ENCODE measurements around the gene MARCHF3. TPM values are rescaled to one million over a fixed set of nuclear protein-coding genes. Genes with fewer than 3 reads are reported as not detected.
A peak's percentile ranks its signal among the peaks of the same experiment; 100 is the strongest.
"Not testable (repeated sequence)": the region's sequence is repeated elsewhere in the genome, so short reads cannot be mapped to it uniquely, and the experiment has no call there.

MARCHF3 gene
- total RNA-seq, 1 experiment from 2014 or later = 15.9 TPM

- no peak overlapping the region for H3K4me3 ChIP-seq (ENCODE audit: insufficient read depth, low read depth, low read length)
- DNase-seq = no peak
- no peaks in the 10 kb centered on the region for H3K27me3 ChIP-seq (ENCODE audit: control insufficient read depth, insufficient read depth, low read length)
- H3K36me3 ChIP-seq (replicated peaks; ENCODE audit: control insufficient read depth, insufficient read depth, low read length) = peaks cover 1% of the 10 kb centered on the region; the same call in 1 of the 2 replicates
Measured at GRCh38 chr5:126921241-126922091, 108.9 kb downstream of the MARCHF3 start.

- Histone ChIP-seq H3K36me3 (replicated peaks; ENCODE audit: control insufficient read depth, insufficient read depth, low read length) (peaks cover 1% of the 10 kb centered on the region; the same call in 1 of the 2 replicates), H3K4me3 (ENCODE audit: insufficient read depth, low read depth, low read length) (no peak overlapping the region), H3K27me3 (ENCODE audit: control insufficient read depth, insufficient read depth, low read length) (no peaks in the 10 kb centered on the region)
- DNase-seq = no peak
Measured at GRCh38 chr5:126920291-126920690, 110.1 kb downstream of the MARCHF3 start.

GRCh38 chr5:126919566-126919965, 110.8 kb downstream of the MARCHF3 start:
- no peak overlapping the region for H3K4me3 ChIP-seq (ENCODE audit: insufficient read depth, low read depth, low read length)
- H3K27me3 ChIP-seq (ENCODE audit: control insufficient read depth, insufficient read depth, low read length) = no peaks in the 10 kb centered on the region
- DNase-seq = no peak
- peaks cover 1% of the 10 kb centered on the region; the same call in 1 of the 2 replicates for H3K36me3 ChIP-seq (replicated peaks; ENCODE audit: control insufficient read depth, insufficient read depth, low read length)

- H3K36me3 ChIP-seq (replicated peaks; ENCODE audit: control insufficient read depth, insufficient read depth, low read length) = peaks cover 1% of the 10 kb centered on the region; the same call in 1 of the 2 replicates
- H3K4me3 ChIP-seq (ENCODE audit: insufficient read depth, low read depth, low read length) = no peak overlapping the region
- no peak for DNase-seq
- no peaks in the 10 kb centered on the region for H3K27me3 ChIP-seq (ENCODE audit: control insufficient read depth, insufficient read depth, low read length)
Measured at GRCh38 chr5:126918615-126918957, 111.8 kb downstream of the MARCHF3 start.

GRCh38 chr5:126917918-126918614, 112.3 kb downstream of the MARCHF3 start:
- H3K36me3 ChIP-seq (replicated peaks; ENCODE audit: control insufficient read depth, insufficient read depth, low read length) = peaks cover 1% of the 10 kb centered on the region; the same call in 1 of the 2 replicates
- H3K27me3 ChIP-seq (ENCODE audit: control insufficient read depth, insufficient read depth, low read length) = no peaks in the 10 kb centered on the region
- H3K4me3 ChIP-seq (ENCODE audit: insufficient read depth, low read depth, low read length) = no peak overlapping the region
- DNase-seq = peak; percentile 53

GRCh38 chr5:126915496-126915895, 114.9 kb downstream of the MARCHF3 start:
- Histone ChIP-seq H3K27me3 (ENCODE audit: control insufficient read depth, insufficient read depth, low read length) (no peaks in the 10 kb centered on the region), H3K4me3 (ENCODE audit: insufficient read depth, low read depth, low read length) (no peak overlapping the region), H3K36me3 (replicated peaks; ENCODE audit: control insufficient read depth, insufficient read depth, low read length) (peaks cover 1% of the 10 kb centered on the region; the same call in 1 of the 2 replicates)
- DNase-seq = no peak

- H3K36me3 ChIP-seq (replicated peaks; ENCODE audit: control insufficient read depth, insufficient read depth, low read length) = peaks cover 1% of the 10 kb centered on the region; the same call in 1 of the 2 replicates
Measured at GRCh38 chr5:126914801-126915436, 115.4 kb downstream of the MARCHF3 start.

GRCh38 chr5:126912616-126913200, 117.7 kb downstream of the MARCHF3 start:
- no peak for DNase-seq
- peaks cover 1% of the 10 kb centered on the region; the same call in 1 of the 2 replicates for H3K36me3 ChIP-seq (replicated peaks; ENCODE audit: control insufficient read depth, insufficient read depth, low read length)

More at GRCh38 chr5:126914801-126915436, 115.4 kb downstream of the MARCHF3 start:
- no peak for DNase-seq
- Histone ChIP-seq H3K27me3 (ENCODE audit: control insufficient read depth, insufficient read depth, low read length) (no peaks in the 10 kb centered on the region), H3K4me3 (ENCODE audit: insufficient read depth, low read depth, low read length) (no peak overlapping the region)

GRCh38 chr5:126911986-126912385, 118.4 kb downstream of the MARCHF3 start:
- H3K27me3 ChIP-seq (ENCODE audit: control insufficient read depth, insufficient read depth, low read length) = no peaks in the 10 kb centered on the region
- H3K4me3 ChIP-seq (ENCODE audit: insufficient read depth, low read depth, low read length) = no peak overlapping the region
- H3K36me3 ChIP-seq (replicated peaks; ENCODE audit: control insufficient read depth, insufficient read depth, low read length) = no peaks in the 10 kb centered on the region
- no peak for DNase-seq

More at GRCh38 chr5:126912616-126913200, 117.7 kb downstream of the MARCHF3 start:
- H3K4me3 ChIP-seq (ENCODE audit: insufficient read depth, low read depth, low read length) = no peak overlapping the region
- no peaks in the 10 kb centered on the region for H3K27me3 ChIP-seq (ENCODE audit: control insufficient read depth, insufficient read depth, low read length)

- no peak overlapping the region for H3K4me3 ChIP-seq (ENCODE audit: insufficient read depth, low read depth, low read length)
- no peak for DNase-seq
- no peaks in the 10 kb centered on the region for H3K27me3 ChIP-seq (ENCODE audit: control insufficient read depth, insufficient read depth, low read length)
- H3K36me3 ChIP-seq (replicated peaks; ENCODE audit: control insufficient read depth, insufficient read depth, low read length) = no peaks in the 10 kb centered on the region
Measured at GRCh38 chr5:126909856-126910255, 120.5 kb downstream of the MARCHF3 start.

GRCh38 chr5:126904407-126904806, 126.0 kb downstream of the MARCHF3 start:
- H3K4me3 ChIP-seq (ENCODE audit: insufficient read depth, low read depth, low read length); H3K27me3 ChIP-seq (ENCODE audit: control insufficient read depth, insufficient read depth, low read length); DNase-seq; H3K36me3 ChIP-seq (replicated peaks; ENCODE audit: control insufficient read depth, insufficient read depth, low read length): not testable (repeated sequence)

- H3K36me3 ChIP-seq (replicated peaks; ENCODE audit: control insufficient read depth, insufficient read depth, low read length) = no peaks in the 10 kb centered on the region
- DNase-seq = no peak
- H3K27me3 ChIP-seq (ENCODE audit: control insufficient read depth, insufficient read depth, low read length) = no peaks in the 10 kb centered on the region
- H3K4me3 ChIP-seq (ENCODE audit: insufficient read depth, low read depth, low read length) = no peak overlapping the region
Measured at GRCh38 chr5:126900796-126901195, 129.6 kb downstream of the MARCHF3 start.

GRCh38 chr5:126899476-126899875, 130.9 kb downstream of the MARCHF3 start:
- Histone ChIP-seq H3K36me3 (replicated peaks; ENCODE audit: control insufficient read depth, insufficient read depth, low read length) (no peaks in the 10 kb centered on the region), H3K27me3 (ENCODE audit: control insufficient read depth, insufficient read depth, low read length) (no peaks in the 10 kb centered on the region), H3K4me3 (ENCODE audit: insufficient read depth, low read depth, low read length) (no peak overlapping the region)
- DNase-seq = no peak

- Histone ChIP-seq H3K27me3 (ENCODE audit: control insufficient read depth, insufficient read depth, low read length) (no peaks in the 10 kb centered on the region), H3K4me3 (ENCODE audit: insufficient read depth, low read depth, low read length) (no peak overlapping the region), H3K36me3 (replicated peaks; ENCODE audit: control insufficient read depth, insufficient read depth, low read length) (no peaks in the 10 kb centered on the region)
- DNase-seq = no peak
Measured at GRCh38 chr5:126897851-126898630, 132.3 kb downstream of the MARCHF3 start.
